NCI-H2107 treated with DMSO at 0.1 percent for 48 hours (cell line): ENCODE data around the gene GHR.

Source experiments
- DNase-seq: peaks from one replicate; lab custom pipeline; 2025; ENCODE audit not compliant: unreplicated experiment; lab: John Stamatoyannopoulos, UW

Gene GHR

DNA sequence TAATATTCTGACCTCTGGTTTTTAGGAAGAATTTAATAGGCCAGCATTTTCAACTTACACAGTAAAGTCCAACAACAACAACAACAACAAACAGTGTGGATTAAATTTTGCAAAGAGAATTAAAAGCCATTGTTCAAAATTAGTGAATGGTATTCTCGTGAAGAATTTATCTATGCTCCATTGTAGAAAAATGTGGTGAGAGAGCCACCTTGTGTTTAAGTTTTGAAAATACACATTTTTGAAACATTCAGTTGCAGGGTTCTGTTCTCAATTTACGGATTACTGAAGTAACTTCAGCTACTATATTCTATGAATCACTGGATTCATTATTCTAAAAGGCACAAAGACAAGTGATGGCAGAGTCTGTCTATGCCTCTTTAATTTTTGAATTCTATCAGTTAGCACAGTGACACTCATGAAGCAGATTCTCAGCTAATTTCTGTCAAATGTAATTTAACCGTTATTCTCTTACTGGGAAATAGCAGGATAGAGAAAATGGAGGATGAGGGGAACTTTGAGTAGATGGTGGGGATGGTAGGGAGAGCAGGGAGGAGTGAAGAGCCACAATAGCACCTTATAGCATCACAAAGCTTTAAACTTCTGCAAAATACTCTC lies 344.4 kb downstream of the GHR start:
- peak; percentile 27 for DNase-seq

DNA sequence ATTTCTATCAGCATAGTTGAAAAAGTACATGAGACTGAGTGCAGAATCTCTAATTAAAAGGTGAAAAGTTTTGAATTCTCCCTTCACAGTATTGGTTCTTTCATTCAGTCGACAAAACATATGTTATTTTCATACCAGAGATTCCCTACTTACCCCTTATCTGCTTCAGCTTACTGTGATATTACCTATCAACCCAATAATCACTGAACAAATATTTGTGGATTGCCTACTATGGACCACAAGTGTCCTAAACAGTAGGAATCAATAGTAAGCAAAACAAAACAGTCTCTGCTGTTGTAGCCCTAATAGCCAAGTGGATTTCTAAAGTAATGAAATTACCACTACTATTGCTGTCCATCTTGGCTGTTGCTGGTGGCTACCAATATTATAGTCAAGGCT lies 344.9 kb downstream of the GHR start:
- no peak for DNase-seq

DNA sequence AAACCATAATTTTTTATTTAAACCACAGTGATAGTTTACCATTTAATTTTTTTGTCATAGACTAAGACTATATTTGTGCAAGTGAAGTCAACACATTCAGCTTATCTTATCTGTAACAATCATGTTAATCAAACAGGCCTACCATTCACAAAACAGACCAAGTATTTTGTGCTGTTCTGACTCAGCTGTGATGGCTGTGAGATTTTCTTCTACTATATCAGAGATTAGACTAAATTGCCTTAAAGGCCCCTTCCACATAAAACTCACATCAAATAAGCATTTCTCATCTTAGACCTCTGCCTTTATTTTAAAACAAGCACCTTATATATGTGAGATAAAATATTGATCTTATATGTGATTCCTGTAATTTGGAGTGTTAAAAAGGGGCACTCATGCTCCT lies 346.8 kb downstream of the GHR start:
- no peak for DNase-seq
